RWPE1 (cell line): ENCODE data around the gene VPS54.

Experiments
- CTCF ChIA-PET: fragments of 350-600 bp; sonication (Branson Sonifier 250); formaldehyde crosslinking; extraction: SDS; loops from one replicate; lab custom pipeline; 2021; lab: Yijun Ruan, JAX
- POLR2A ChIA-PET: fragments of 400-600 bp; formaldehyde crosslinking; extraction: SDS; loops from one replicate; lab custom pipeline; 2020; ENCODE audit warnings: antibody characterized with exemption; ENCODE audit not compliant: low non-redundant PET; lab: Yijun Ruan, JAX
- DNase-seq: peaks from one replicate; pipeline ENCODE4 v3.0.0; 2012; ENCODE audit warnings: low spot score
- H3K27ac ChIP-seq: fragments of 450-650 bp; 2 replicates; pipeline ENCODE4 v1.5.1; 2017
- CTCF ChIP-seq: fragments of 450-650 bp; conservative IDR thresholded peaks from 2 replicates; pipeline ENCODE4 v1.5.1; 2017; ENCODE audit warnings: low read depth, mild to moderate bottlenecking

The VPS54 gene

GRCh38 chr2:63886445-63886844 is 132.8 kb downstream of the VPS54 start:
- ChIA-PET CTCF (no interaction called here), POLR2A (no interaction called here)
- no peak overlapping the region for H3K27ac ChIP-seq
- DNase-seq = no peak
- TF ChIP-seq CTCF = no peak

GRCh38 chr2:63882395-63883105 is 136.7 kb downstream of the VPS54 start:
- ChIA-PET POLR2A (no interaction called here), CTCF (interaction anchor here (0.7 kb wide), 1 partner anchor 78 kb away, joined by 3 read pairs; no protein-coding TSS in a partner anchor)
- no peak overlapping the region for H3K27ac ChIP-seq
- DNase-seq = no peak
- no peak for TF ChIP-seq CTCF

- CTCF ChIA-PET = no interaction called here
Observed at GRCh38 chr2:63881205-63881604, 138.0 kb downstream of the VPS54 start.

GRCh38 chr2:63880625-63881024 is 138.6 kb downstream of the VPS54 start:
- ChIA-PET CTCF (no interaction called here), POLR2A (no interaction called here)
- no peak for DNase-seq
- TF ChIP-seq CTCF = no peak
- no peak overlapping the region for H3K27ac ChIP-seq

More at GRCh38 chr2:63881205-63881604, 138.0 kb downstream of the VPS54 start:
- POLR2A ChIA-PET = no interaction called here
- no peak for TF ChIP-seq CTCF
- no peak for DNase-seq
- no peak overlapping the region for H3K27ac ChIP-seq

- H3K27ac ChIP-seq = no peak overlapping the region
- no peak for TF ChIP-seq CTCF
- ChIA-PET POLR2A (no interaction called here), CTCF (no interaction called here)
- DNase-seq = no peak
Observed at GRCh38 chr2:63879876-63880433, 139.3 kb downstream of the VPS54 start.

- TF ChIP-seq CTCF = no peak
- DNase-seq = no peak
- ChIA-PET POLR2A (no interaction called here), CTCF (interaction anchor here (0.7 kb wide), 1 partner anchor 36 kb away, joined by 3 read pairs; no protein-coding TSS in a partner anchor)
- no peak overlapping the region for H3K27ac ChIP-seq
Observed at GRCh38 chr2:63878486-63878885, 140.7 kb downstream of the VPS54 start.
